ENCODE data around the gene MCCC2. TPM values are rescaled to one million over a fixed set of nuclear protein-coding genes. Genes with fewer than 3 reads are reported as not detected.
A peak's percentile ranks its signal among the peaks of the same experiment; 100 is the strongest.

MCCC2 gene
- total RNA-seq, 1 experiment from 2014 or later: 47.2 TPM

DNA sequence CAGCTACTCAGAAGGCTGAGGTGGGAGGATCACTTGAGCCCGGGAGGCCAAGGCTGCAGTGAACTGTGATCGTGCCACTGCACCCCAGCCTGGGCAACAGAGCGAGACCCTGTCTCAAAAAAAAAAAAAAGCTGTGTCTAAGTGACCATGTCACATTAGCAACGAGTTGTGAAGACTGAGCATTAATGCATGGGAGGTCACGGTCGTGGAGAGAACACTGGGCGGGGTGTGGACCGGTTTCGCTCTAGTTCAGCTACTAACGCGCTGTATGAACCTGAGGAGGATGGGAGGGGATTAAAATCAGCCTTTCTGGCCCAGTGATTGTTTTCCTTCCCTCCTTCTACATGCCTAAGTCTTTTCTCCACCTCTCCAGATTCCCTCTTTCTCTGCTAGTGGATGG lies 75.2 kb downstream of the MCCC2 start:
- POLR2A ChIA-PET: no interaction called here
- CTCF ChIA-PET: no interaction called here

DNA sequence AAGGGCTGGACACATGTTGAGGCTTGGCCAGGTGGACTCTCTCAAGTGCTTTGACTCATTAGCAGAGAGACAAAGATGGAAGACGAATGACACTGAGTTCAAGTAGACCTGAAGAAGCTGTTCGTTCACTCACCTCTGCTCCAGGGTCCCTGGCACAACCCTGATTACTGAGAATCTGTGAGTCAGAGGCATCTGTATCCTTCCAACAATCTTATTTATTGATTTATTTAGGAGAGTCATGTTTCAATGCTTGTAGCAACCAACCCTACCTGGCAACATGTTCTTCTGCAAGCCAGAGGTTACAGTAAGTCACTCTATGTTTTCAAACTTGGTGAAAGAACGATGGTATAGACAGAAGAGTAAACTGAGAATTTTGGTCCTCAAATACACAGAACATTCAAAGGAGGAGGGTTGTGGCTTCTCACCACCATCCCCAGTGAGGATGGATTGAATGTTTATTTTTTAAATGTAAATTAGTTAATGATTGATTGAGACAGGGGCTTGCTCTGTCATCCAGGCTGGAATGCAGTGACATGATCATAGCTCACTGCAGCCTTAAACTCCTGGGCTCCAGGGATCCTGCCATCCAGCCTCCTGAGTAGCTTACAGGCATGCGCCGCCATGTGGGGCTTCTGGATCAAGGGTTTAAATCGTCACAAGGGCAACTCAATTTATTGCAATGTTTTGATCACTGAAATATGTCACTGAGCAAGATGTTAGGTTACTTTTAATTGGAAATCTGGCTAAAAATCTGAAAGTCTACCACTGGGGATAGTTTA lies 76.2 kb downstream of the MCCC2 start:
- Histone ChIP-seq H3K27ac (ENCODE audit: low read depth, low read length) (no peak overlapping the region), H3K4me2 (ENCODE audit: low read length) (no peak overlapping the region), H3K9me3 (ENCODE audit: control insufficient read depth in 1 of 2, insufficient read depth in 1 of 2, low read depth in 1 of 2, low read length in 2 of 2) (no peaks in the 10 kb centered on the region), H4K20me1 (ENCODE audit: insufficient read depth) (no peaks in the 10 kb centered on the region), H3K4me1 (ENCODE audit: control insufficient read depth in 1 of 2, insufficient read depth in 2 of 2, low read length in 2 of 2) (peaks cover 0 to 10% of the 10 kb centered on the region in 2 experiments; a peak in 1 of 4 replicates), H2AFZ (ENCODE audit: low read depth, low read length, poor library complexity, severe bottlenecking) (no peak overlapping the region), H3K4me3 (replicated peaks in 1 of 2; ENCODE audit: low read depth in 1 of 2, low read length in 2 of 2) (no peak overlapping the region), H3K9me2 (ENCODE audit: insufficient read depth) (no peaks in the 10 kb centered on the region), H3K9ac (ENCODE audit: low read length) (no peak overlapping the region), H3K27me3 (ENCODE audit: insufficient read depth, low read length) (no peaks in the 10 kb centered on the region), H3K79me2 (ENCODE audit: insufficient read depth, low read length) (no peaks in the 10 kb centered on the region), H3K36me3 (ENCODE audit: control insufficient read depth in 1 of 2, insufficient read depth in 2 of 2, low read length in 2 of 2) (no peaks in the 10 kb centered on the region; a peak in 1 of 4 replicates)
- no TSS peak for BruUV-seq (replicated peaks)
- intact Hi-C loops (cut with micrococcal nuclease): no loop called here
- ChIA-PET RAD21 (ENCODE audit: low non-redundant PET in 1 of 2, low total read pairs in 2 of 2, uncharacterized antibody in 2 of 2, unreplicated experiment in 2 of 2) (no interaction called here), CTCF (no interaction called here), POLR2A (no interaction called here)
- DNase-seq (ENCODE audit: low read depth, low spot score) (peak; percentile 8), ATAC-seq (peak; percentile 52; the same call in 1 of the 2 replicates)
- no peak for TF ChIP-seq REST (IDR thresholded peaks at IDR 0.05; ENCODE audit: low read depth)
- no peak for TF ChIP-seq FOSL1 (IDR thresholded peaks at IDR 0.05; ENCODE audit: low read depth)
- no peak for TF ChIP-seq POLR2AphosphoS5 (IDR thresholded peaks at IDR 0.05; ENCODE audit: low read depth, low read length)
- TF ChIP-seq RAD21 (IDR thresholded peaks at IDR 0.05; ENCODE audit: low read depth): peak; percentile 51
- no peak for TF ChIP-seq EZH2 (IDR thresholded peaks at IDR 0.05)
- TF ChIP-seq CBX3 (IDR thresholded peaks at IDR 0.05; ENCODE audit: low read depth): no peak
- TF ChIP-seq, protein P1, sequence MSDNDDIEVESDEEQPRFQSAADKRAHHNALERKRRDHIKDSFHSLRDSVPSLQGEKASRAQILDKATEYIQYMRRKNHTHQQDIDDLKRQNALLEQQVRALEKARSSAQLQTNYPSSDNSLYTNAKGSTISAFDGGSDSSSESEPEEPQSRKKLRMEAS (IDR thresholded peaks at IDR 0.05): no peak
- TF ChIP-seq YY1 (IDR thresholded peaks at IDR 0.05; ENCODE audit: extremely low read depth, insufficient replicate concordance, low read depth, low read length): no peak
- TF ChIP-seq, protein P2, sequence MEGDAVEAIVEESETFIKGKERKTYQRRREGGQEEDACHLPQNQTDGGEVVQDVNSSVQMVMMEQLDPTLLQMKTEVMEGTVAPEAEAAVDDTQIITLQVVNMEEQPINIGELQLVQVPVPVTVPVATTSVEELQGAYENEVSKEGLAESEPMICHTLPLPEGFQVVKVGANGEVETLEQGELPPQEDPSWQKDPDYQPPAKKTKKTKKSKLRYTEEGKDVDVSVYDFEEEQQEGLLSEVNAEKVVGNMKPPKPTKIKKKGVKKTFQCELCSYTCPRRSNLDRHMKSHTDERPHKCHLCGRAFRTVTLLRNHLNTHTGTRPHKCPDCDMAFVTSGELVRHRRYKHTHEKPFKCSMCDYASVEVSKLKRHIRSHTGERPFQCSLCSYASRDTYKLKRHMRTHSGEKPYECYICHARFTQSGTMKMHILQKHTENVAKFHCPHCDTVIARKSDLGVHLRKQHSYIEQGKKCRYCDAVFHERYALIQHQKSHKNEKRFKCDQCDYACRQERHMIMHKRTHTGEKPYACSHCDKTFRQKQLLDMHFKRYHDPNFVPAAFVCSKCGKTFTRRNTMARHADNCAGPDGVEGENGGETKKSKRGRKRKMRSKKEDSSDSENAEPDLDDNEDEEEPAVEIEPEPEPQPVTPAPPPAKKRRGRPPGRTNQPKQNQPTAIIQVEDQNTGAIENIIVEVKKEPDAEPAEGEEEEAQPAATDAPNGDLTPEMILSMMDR (IDR thresholded peaks at IDR 0.05 in 2 of 3, conservative IDR thresholded peaks at IDR 0.05 in 1 of 3; ENCODE audit: borderline replicate concordance in 1 of 3, insufficient read depth in 1 of 3, low read depth in 2 of 3, low read length in 2 of 3): peak; percentile 8 to 19 (median 11); a peak in 3 of 6 replicates
- no peak for TF ChIP-seq CEBPB (IDR thresholded peaks at IDR 0.05; ENCODE audit: low read depth)
- TF ChIP-seq, protein P3, sequence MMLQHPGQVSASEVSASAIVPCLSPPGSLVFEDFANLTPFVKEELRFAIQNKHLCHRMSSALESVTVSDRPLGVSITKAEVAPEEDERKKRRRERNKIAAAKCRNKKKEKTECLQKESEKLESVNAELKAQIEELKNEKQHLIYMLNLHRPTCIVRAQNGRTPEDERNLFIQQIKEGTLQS (IDR thresholded peaks at IDR 0.05): no peak
- no peak for TF ChIP-seq ZFX (IDR thresholded peaks at IDR 0.05)

More for the DNA sequence above, 75.2 kb downstream of the MCCC2 start:
- no peak overlapping the region for H3K27ac ChIP-seq (ENCODE audit: low read depth, low read length)
- H3K9ac ChIP-seq (ENCODE audit: low read length): no peak overlapping the region
- intact Hi-C loops (cut with micrococcal nuclease): no loop called here
- H4K20me1 ChIP-seq (ENCODE audit: insufficient read depth): no peaks in the 10 kb centered on the region
- no peaks in the 10 kb centered on the region for H3K9me3 ChIP-seq (ENCODE audit: control insufficient read depth in 1 of 2, insufficient read depth in 1 of 2, low read depth in 1 of 2, low read length in 2 of 2)
- no peaks in the 10 kb centered on the region for H3K27me3 ChIP-seq (ENCODE audit: insufficient read depth, low read length)
- no peak overlapping the region for H3K4me3 ChIP-seq (replicated peaks in 1 of 2; ENCODE audit: low read depth in 1 of 2, low read length in 2 of 2)
- H3K9me2 ChIP-seq (ENCODE audit: insufficient read depth): no peaks in the 10 kb centered on the region
- H3K4me1 ChIP-seq (ENCODE audit: control insufficient read depth in 1 of 2, insufficient read depth in 2 of 2, low read length in 2 of 2): peaks cover 0 to 10% of the 10 kb centered on the region in 2 experiments; a peak in 1 of 4 replicates
- H2AFZ ChIP-seq (ENCODE audit: low read depth, low read length, poor library complexity, severe bottlenecking): no peak overlapping the region
- ATAC-seq (no peak), DNase-seq (ENCODE audit: low read depth, low spot score) (no peak)
- H3K4me2 ChIP-seq (ENCODE audit: low read length): no peak overlapping the region
- TF ChIP-seq ZNF274 (IDR thresholded peaks at IDR 0.05; ENCODE audit: low read depth, low read length): no peak
- H3K79me2 ChIP-seq (ENCODE audit: insufficient read depth, low read length): no peaks in the 10 kb centered on the region
- RAD21 ChIA-PET (ENCODE audit: low non-redundant PET in 1 of 2, low total read pairs in 2 of 2, uncharacterized antibody in 2 of 2, unreplicated experiment in 2 of 2): no interaction called here
- no peaks in the 10 kb centered on the region; a peak in 1 of 4 replicates for H3K36me3 ChIP-seq (ENCODE audit: control insufficient read depth in 1 of 2, insufficient read depth in 2 of 2, low read length in 2 of 2)
- no TSS peak for BruUV-seq (replicated peaks)

All from HCT116 (cell line).